Fibroblast of skin of right quadriceps (primary cell): Measurements from ENCODE around the gene CRABP2.

Source experiments
- DNase-seq: peaks from one replicate; pipeline ENCODE4 v3.0.0-alpha.2; 2013

The CRABP2 gene

DNA sequence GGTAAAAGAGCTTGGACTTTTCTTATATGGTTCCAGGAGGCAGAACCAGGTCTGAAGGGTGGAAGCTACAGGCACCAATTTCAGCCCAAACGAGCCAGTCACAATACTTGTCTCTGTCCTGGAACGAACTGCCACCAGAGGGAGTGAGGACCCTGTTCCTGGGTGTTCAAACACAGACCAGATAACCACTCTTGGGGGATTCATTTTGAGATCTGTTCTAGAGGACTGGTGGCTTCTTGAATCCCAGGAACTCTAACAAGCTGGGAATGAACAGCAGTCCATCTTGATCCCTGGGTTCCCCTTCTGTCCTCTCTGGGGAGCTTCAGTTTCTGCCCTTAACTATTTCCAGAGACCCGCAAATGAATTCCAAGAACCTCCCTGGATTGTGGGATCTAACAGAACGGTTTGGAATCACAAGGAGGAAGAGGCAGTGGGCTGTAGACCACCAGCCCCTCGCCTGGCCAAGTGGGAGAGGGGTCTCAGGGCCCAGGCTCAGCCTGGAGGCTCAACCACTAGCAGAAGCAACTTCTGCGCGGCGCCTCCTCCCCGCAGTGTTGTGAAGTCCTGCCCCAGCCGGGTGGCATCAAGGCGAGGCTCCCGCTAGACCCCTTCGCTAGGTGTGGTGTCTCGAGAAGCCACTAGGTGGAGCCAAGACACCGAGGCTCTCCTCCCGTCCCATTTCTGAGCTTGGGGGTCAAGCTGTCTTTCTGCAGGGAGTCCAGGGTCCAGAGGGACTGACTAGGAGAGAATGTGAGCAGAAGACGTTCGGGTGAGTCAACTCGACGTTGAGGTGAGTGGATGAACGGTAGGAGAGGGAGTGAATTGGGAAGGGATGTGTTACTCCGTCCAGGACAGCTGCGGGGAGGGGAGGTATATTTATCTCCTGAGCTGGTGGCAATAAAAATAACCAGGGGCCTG lies 16.1 kb downstream of the CRABP2 start:
- peak; percentile 85 for DNase-seq

GRCh38 chr1:156684227-156684782 lies 21.1 kb downstream of the CRABP2 start:
- peak; percentile 61 for DNase-seq

DNA sequence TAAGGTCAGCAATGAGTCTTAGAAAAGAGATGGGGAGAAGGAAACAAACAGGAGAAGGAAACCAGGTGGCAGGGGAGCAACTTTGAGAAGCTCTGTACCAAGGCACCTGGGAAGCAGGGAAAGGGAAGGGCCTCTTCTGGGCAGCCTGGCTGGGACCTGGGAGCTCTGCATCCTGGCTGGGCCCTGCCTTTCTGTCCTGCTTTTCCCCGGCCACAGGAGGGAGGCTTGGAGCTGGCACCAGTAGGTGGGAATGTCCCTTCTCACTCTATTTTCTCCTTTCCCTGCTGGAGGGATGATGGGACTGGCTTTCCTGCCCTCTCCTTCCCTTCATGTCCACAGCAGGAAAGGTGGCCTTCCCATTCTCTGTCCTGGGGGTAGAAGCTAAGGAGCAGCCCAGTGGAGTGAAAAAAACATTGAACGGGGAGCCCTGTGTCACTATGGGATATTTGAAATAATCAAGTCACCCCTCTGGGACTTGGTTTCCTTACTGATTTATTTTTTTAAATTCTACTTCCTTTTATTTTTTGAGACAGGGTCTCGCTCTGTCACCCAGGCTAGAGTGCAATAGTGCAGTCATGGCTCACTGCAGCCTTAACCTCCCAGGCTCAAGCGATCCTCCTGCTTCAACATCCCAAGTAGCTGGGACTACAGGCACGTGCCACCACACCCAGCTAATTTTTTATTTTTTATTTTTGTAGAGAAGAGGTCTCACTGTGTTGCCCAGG lies 23.1 kb downstream of the CRABP2 start:
- no peak for DNase-seq

GRCh38 chr1:156681196-156681960 lies 24.0 kb downstream of the CRABP2 start:
- DNase-seq: no peak

DNA sequence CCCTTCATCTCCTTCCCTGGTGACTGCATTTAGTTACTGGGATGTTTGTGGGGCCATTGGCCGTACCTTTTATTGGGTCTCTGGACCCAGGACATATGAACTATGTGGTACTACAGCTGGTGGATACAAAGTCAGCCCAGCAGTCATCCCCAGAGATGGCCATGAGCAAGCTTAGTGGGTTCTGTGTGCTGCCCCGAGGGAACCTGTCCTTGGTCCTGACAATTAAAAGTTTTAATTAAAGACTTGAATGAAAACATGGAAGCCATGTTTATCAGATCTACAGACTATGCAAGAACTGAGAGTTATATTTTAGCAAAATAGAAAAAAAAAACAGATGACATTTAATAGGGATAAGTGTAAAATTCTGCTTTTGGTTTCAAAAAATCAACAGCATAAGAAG lies 25.3 kb downstream of the CRABP2 start:
- no peak for DNase-seq

GRCh38 chr1:156677616-156678596 lies 27.5 kb downstream of the CRABP2 start:
- peak; percentile 85 for DNase-seq

GRCh38 chr1:156676820-156677615 lies 28.4 kb downstream of the CRABP2 start, which contains the start of gene NES:
TSS of gene NES (minus strand) at chr1:156677407. CDS start at chr1:156677264, 143 bp downstream.
- peak; percentile 30 for DNase-seq

DNA sequence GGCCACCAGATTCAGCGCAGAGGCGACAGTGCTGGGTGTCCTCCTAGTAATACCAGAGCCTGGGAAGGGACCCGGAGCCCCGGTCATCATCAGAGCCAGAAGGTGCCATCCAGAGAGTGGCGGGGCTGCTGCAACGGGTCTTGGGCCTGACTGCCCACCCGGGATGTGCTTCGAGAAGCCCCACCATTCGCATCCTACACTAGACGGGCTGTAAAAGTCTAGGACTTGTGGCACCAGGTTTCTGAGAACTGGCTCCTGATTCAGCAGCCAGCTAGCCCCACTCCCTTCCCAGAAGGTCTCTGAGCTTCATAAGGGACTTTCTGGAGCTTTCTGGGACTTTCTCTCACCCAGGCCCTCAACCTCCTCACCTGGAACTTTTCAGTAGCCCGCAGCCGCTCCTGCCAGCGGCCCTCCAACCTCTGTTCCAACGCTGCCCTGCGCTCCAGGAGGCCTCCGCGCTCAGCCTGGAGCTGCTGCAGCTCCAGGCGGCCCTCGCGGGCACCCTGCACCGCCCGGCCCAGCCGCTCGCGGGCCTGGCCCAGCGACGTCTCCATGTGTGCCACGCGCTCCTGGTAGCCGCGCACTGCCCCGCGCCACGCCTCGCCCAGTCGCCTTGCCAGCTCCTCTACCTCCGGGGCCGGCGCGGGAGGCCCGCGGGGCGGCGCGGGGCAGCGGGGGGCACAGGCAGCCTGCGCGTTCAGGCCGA lies 29.1 kb downstream of the CRABP2 start:
- no peak for DNase-seq

DNA sequence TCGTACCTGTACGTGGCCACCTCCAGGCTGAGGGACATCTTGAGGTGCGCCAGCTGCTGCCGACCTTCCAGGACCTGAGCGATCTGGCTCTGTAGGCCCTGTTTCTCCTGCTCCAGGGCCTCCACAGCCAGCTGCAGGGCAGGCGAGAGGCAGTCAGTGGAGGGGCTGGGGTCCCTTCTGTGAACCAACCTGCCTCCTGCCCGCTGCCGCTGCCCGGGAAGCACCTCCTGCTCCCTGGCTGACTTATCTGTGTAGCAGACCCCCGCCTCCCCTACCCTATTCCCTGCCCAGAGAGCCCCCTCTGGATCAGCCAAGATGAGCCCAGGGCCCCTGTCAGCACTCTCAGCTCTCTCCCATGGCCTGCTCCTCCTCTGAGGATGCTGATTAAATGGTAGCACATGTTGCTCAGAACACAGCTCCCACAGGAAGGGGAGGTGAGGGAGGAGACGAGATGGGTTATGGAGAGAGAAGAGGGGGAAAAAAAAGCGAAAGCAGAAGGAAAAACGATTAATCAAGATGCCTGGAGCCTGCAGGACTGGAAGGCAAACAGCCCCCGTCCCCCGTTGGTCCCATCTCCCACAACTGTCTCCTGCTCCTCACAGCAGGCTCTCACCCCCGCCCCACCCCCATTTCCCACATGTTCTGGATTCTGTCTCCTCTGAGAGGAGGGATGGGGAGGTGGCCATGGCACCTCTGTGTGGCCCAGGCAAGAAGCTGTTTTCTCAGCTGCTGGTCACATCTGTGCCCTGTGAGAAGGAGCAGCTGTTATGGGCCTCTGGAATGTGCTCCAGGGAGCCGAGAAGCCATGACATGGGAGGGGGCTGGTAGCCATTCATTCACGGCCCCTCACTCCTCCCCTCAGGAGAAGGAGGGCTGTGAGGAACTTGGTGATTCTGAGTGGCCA lies 29.9 kb downstream of the CRABP2 start:
- DNase-seq: peak; percentile 62

GRCh38 chr1:156673387-156674121 lies 31.8 kb downstream of the CRABP2 start:
- DNase-seq: no peak

- DNase-seq: no peak
Measured at GRCh38 chr1:156671804-156672203, 33.6 kb downstream of the CRABP2 start.

- no peak for DNase-seq
Measured at GRCh38 chr1:156670791-156671190, 34.6 kb downstream of the CRABP2 start.

GRCh38 chr1:156670359-156670758 lies 35.0 kb downstream of the CRABP2 start:
- no peak for DNase-seq

- no peak for DNase-seq
Measured at GRCh38 chr1:156669794-156670193, 35.6 kb downstream of the CRABP2 start.

DNA sequence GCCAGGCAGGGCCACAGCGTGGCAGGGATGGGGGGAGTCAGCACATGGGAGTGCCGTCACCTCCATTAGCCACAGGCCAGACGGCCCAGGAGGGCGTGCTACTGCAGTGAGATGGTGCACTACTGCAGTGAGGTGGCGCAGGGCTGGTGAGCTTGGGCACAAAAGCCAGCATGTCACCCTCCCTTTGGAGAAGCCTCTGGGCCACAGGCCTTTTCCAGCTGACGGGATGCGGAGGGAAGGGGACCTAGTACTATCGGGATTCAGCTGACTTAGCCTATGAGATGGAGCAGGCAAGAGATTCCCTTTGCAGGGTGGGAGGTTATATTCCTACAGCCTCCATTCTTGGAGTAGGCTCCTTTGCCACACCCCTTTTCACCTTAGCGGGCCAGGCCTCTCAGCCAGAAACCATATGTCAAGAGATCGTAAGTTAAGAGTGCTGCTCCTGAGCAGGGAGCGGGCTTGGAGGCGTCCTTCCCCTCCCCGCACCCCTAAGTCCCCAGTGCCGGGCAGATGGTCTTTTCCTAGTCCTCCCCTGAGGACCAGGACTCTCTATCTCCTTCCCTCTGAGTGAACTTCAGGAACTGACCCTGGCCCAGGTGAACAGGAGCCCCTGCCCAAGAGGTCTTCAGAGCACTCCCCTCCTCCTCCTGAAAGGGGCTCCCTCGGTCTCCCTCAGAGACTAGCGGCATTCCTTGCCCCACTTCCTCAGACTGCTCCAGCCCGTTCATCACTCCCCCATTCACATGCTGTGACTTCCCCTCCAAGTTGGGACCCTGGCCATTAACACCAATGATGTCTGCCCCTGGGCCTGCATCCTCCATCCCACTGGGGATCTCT lies 36.4 kb downstream of the CRABP2 start:
- DNase-seq: no peak

- DNase-seq: no peak
Measured at GRCh38 chr1:156667968-156668709, 37.2 kb downstream of the CRABP2 start.

- peak; percentile 42 for DNase-seq
Measured at GRCh38 chr1:156667610-156667967, 37.8 kb downstream of the CRABP2 start.
